MM.1S (cell line): ENCODE measurements around the gene ABCC1.

Experiments used
- CTCF ChIP-seq: fragments of 300-600 bp; sonication (generic); IDR thresholded peaks from 2 replicates; pipeline ENCODE4 v1.5.1; 2016; ENCODE audit warnings: antibody characterized with exemption, low read length, mixed read lengths
- EZH2 ChIP-seq: fragments of 300-600 bp; sonication (generic); optimal IDR thresholded peaks from 2 replicates; pipeline ENCODE3; 2017; ENCODE audit warnings: low read depth, mild to moderate bottlenecking, antibody characterized with exemption, low read length, mixed read lengths
- EZH2phosphoT487 ChIP-seq: fragments of 300-600 bp; sonication (generic); IDR thresholded peaks from 2 replicates; pipeline ENCODE4 v1.6.1; 2018; ENCODE audit warnings: antibody characterized with exemption, low read length

DNA sequence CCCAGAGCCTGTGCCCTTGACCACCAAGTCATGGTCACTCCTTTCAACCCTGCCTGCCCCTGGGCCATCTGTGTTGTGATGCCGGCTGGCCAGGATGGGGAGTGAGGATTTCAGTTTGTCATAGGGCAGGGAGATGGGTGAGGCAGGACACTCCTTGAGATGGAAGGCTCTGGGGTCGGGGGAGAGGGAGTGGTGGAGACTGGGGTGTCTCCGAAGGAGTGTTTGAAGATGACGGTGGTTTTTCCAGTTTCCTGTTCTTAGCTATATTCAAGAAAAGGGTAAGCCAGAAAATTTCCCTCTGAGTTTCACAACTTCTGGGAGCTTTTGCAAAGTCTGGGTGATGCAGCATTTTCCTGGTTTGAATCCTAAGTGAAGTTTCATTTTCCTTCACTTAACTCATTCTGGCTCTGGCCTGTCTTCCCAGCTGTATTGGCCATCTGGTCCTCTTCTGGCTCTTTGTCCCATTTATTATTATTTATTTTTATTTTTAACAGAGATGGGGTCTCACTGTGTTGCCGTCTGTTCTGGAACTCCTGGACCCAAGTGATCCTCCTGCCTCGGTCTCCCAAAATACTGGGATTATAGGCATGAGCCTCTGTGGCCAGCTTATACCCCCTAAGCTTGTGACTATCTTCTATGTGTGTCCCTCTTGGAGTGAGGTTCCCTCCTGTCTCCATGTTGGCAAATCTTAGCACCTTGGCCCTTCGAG lies 27.7 kb downstream of the ABCC1 start:
- TF ChIP-seq CTCF (no peak), EZH2 (no peak), EZH2phosphoT487 (no peak)
